Measurements from ENCODE around the gene IGSF21.

GRCh38 chr1:18144916-18145647 lies 37.5 kb downstream of the IGSF21 start:
- no peak for TF ChIP-seq ATF2 (IDR thresholded peaks at IDR 0.05; ENCODE audit: low read length)
- no peak for TF ChIP-seq CTCF (IDR thresholded peaks at IDR 0.05; ENCODE audit: control extremely low read depth in 1 of 3, insufficient read depth in 1 of 3, low read depth in 1 of 3, low read length in 3 of 3)
- no peak for TF ChIP-seq JUND (IDR thresholded peaks at IDR 0.05; ENCODE audit: low read length)
- no peak for TF ChIP-seq CEBPB (IDR thresholded peaks at IDR 0.05; ENCODE audit: low read depth, low read length)
- TF ChIP-seq POLR2AphosphoS5 (IDR thresholded peaks at IDR 0.05; ENCODE audit: low read depth, low read length): no peak
- no peak for TF ChIP-seq CHD1 (IDR thresholded peaks at IDR 0.05; ENCODE audit: low read depth, low read length)
- TF ChIP-seq EGR1 (IDR thresholded peaks at IDR 0.05; ENCODE audit: borderline replicate concordance, low read depth, low read length): no peak
- no peak for TF ChIP-seq SIX5 (IDR thresholded peaks at IDR 0.05; ENCODE audit: low read depth, low read length)
- no peak for TF ChIP-seq CHD2 (IDR thresholded peaks at IDR 0.05; ENCODE audit: low read length)
